HG02970 (cell line): ENCODE results near the gene ZCCHC7.

Source experiments
- ATAC-seq: cut with Tn5 transposase; IDR thresholded peaks from one replicate; pipeline ENCODE4 v1.9.1; 2021; ENCODE audit warnings: mild to moderate bottlenecking, moderate library complexity, moderate number of reproducible peaks; ENCODE audit not compliant: unreplicated experiment, low FRiP score

The ZCCHC7 gene

DNA sequence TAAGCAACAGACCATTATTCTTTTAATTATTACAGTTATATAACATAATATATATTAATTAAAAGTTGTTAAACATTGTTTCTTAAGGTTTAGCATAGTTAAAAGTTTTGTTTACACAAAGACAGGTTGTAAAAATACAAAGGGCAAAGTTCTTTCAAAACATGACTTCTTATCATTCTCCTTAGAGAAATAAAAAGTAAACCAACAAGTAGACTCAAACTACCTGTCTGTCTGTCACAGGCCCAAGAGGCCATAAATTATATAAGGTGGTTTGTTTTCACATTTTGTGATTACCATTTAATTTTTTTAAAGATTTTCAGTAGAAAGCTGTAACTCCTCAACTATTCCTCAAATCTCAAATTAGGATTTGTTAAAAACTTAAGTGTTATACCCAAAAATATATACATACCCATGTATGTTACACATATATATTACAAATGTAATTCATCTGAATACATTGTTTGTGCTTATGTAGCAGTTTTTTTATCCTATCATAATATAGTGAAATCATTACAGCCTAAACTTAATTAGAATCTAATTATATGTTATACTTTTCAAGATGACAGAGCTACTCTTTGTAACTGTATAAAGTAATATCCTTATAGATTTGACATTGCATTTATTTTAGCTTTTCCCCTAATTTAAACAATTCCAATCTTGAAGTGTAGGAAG lies 208.3 kb downstream of the ZCCHC7 start:
- ATAC-seq, result no peak

DNA sequence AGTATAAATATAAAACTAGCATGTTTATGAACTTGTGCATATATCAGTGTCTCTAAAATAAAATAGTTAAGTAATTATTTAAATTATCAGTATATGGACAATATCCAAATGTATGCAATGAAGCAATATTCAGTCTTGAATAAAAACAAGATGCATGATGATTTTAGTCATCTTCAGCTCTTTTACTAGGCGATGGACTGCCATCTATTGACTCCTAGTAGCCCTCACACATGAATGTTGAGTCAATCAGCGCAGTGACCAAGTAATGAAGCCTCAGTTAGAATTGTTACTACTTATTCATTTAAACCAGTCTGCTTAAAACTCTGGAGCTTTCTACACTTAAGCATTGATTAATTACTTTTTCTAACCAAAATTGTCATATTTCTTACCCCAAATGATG lies 209.2 kb downstream of the ZCCHC7 start:
- ATAC-seq, result no peak

DNA sequence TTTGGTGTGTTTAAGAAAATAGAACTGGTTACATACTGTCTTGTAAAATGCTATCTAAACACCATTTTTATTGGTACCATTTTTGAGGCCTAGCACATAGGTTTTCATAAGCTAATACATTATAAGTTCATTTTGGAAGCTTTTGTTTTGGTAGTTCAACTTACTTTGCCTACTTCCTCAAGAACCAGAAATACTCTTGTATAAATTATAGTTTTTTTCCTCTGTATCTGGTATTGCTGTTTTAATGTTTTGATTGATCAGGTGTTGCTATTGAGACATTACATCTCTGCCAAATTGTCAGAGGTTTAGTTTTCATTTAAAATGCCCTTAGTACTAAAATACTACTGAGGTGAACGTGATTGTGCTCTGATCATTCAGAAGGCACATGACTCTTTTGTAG lies 211.5 kb downstream of the ZCCHC7 start:
- no peak for ATAC-seq

DNA sequence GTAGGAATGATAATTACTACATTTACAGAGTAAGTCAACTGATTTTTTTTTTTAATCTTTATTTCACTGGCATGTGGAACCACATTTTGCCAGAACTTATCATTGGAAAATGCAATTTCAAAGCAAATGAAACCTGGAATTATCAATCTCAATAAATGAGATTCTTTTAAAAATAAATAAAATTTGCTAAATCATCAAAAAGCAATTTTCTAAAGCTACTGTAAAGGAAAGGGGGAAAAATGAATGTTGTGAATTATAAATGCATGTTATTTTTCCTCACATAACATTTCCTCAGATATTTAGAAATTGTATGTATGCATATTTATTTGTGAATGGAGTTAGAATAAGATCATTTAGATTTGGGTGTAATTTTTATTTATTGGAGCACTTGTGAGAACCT lies 212.2 kb downstream of the ZCCHC7 start:
- ATAC-seq, result no peak

DNA sequence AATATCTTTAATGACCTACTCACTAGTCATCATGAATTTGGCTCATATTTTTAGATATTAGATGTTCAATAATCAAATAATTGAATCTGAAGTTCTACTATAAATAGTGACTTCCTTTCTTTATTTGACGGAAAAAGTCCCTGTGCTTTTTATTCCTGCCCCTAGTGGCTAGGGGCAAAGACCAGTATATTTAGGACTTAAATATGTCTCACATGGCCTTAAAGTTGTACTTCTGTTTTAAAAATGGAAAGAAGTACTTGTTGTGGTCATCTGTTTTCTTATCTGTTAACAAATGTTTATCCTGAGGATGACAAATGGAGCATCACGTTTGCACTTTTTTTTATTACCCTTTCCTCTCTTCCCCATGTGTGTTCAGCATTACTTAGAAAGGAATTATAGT lies 212.9 kb downstream of the ZCCHC7 start:
- ATAC-seq, result no peak

DNA sequence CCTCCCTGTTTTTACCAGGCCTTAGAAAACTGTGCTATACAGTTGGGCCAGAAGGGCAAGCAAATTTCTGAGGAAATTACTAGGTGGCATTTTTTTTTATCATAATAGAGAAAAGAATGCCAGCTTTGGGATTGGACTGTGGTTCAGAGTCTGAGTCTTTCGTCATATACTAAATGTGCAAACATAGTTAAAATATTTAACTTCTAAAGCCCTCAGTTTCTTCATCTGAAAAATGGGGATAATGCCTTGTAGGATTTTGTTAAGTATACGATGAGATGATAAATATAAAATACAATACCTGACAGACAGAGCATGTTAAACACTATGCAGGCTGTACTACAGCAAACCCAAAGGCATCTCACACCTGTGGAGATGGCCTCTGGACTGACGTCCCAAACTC lies 214.9 kb downstream of the ZCCHC7 start:
- ATAC-seq, result no peak

DNA sequence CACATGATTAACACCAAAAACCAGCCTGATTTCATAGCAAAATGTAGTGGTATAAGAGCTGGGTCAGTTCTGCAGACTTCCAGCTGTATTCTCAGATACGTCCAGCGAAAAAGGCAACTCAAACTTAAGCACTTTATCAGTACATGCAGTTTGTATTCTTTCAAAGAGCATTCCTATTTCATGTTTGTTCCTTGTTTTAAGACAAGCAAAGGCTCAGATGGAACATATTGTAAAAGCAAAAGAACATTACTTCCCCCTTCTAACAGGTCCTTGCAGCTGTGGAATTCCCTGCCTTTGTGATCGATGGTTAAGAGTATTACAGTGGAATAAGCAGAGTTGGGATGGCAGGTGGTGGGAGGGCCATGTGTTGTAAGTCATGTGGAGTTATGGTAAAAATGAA lies 215.8 kb downstream of the ZCCHC7 start:
- no peak for ATAC-seq

DNA sequence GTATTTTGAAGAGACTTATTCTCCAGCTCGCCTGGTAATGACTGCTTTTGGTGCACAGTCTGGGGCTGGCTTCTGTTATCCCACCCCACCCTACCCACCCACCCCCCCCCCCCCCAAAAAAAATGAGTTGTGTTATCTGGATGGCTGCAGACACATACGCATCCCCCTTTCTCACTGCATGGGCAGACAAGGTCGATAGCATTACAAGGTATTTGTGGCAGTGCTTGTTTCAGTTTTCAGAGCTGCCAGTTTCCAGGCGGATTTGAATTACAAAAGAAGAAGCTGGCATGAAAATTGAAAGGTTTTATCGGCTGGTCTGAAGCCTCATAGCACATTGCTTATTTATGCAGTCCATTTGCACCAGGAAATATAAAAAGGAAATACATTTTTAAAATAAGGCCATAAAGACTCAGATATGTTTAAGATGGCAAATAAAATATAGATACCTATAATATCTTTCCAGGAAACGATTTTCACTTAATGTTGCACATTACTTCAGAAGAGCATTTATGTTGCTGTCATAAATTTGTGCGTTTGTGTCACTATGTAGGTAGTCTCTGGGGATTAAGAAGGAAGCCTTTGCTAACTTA lies 217.0 kb downstream of the ZCCHC7 start:
- no peak for ATAC-seq

DNA sequence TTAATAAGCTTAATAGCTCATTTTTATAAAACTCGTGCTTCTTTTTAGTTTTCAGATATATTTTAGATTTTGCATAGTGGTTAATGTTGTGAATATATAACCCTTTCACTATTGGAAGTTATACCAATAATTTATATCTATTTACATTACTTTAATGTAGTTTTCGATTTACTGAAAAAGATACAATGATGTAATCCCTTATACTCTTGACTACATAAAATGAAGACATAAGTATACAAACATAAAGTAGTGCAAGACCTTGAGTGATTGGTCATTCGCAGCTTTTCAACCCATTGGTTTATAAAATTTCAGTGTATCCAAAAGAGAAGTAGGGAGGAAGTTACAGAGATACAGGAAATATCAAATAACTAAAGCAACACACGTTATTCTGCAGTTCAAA lies 217.8 kb downstream of the ZCCHC7 start:
- ATAC-seq, result no peak

DNA sequence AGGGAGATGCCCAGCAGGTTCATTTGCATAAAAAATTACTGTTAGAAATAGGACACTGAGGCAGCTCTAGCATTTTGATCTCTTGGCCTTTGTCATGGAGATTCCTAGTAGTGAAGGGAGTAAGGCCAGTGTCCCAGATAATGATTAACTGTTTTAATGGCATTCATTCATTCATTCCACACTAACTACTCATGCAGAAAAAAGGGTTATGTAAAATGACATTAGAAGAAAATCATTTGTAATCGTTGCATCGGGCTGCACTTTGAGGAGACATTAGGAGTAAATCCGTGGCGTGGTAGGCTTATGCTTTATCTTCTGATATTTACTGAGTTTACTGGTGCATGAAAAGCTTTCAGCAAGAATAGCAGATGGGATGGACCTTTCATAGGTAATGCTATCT lies 219.5 kb downstream of the ZCCHC7 start:
- ATAC-seq, result no peak

DNA sequence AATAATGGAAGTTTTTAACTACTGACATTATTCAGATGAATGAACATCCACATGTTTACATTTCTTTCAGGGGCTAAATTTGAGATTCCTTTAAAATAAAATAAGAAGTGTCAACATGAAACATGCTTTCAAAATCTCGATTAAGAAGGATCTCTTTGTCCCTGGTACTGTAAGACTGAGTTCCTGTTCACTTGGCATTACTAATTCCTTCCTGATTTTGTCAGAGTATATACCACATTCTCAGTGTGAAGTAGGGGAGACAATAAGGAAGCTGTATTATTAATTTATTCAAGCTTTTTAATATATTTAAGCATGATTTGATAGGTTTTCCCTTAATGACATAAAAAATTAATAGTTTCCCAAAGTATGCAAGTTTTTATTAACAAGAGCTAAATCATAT lies 220.6 kb downstream of the ZCCHC7 start:
- ATAC-seq, result no peak

DNA sequence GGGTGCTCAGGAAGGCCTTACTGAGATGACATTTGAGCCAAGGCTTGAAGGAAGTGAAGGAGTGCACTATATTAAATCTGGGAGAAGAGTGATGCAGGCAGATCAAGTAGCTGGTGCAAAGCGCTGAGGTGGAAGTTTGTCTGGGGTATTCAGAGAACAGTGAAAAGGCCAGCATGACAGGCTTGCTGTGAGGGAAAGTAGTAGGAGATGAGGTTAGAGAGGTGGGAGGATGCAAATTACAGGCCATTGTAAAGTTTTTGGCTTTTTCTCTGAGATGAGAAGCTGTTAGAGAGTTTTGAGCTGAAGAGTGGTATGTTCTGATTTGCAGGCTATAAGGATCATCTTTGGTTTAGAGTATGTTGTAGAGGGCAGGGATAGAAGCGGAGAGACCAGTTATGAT lies 221.3 kb downstream of the ZCCHC7 start:
- no peak for ATAC-seq

DNA sequence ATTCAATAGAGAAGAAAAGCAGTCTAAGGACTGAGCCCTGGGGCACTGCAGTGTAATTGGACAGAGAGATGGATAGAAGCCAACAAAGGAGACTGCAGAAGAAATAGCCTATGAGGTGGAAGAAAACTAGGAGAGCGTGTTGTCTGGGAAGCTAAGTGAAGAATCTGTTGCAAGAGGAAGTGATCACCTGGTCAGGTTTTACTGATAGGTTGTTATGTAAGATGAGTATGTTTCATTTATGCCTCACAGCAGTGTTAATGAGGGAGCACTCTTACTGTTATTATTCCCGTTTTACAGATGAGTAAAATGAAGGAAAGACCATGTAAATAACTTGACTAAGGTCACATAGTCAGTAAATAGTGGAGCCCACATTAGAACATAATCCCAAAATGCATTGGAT lies 222.1 kb downstream of the ZCCHC7 start:
- no peak for ATAC-seq

DNA sequence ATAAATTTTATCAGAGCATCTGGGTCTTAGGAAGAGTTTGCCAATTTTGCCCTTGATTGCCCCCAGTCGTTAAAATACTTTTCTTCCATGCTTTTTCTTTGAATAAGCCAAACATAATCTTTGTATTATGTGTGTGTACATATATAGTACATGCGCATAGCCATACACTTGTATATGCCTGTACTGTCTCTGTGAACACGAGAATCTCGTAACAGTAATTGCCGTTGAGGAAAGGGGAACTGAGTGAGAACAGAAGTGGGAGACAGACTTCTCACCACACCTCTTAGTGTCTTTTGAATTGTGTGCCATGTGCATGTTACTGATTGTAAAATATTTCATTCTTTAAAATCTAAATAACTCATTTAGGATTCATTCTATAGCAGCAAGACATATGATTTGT lies 222.5 kb downstream of the ZCCHC7 start:
- ATAC-seq, result no peak

DNA sequence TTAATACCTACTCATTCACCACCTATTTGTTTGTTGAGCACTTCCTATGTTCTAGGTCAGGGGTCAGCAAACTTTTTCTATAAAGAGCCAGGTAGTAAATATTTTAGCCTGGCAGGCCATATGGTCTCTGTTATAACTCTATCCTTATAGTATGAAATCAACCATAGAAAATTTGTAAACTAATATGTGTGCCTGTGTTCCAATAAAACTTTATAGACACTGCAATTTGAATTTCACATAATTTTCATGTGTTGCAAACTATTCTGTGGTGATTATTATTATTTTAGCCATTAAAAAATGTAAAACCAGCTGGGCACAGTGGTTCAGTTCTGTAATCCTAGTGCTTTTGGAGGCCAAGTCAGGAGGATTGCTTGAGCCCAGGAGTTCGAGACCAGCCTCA lies 223.3 kb downstream of the ZCCHC7 start:
- no peak for ATAC-seq

DNA sequence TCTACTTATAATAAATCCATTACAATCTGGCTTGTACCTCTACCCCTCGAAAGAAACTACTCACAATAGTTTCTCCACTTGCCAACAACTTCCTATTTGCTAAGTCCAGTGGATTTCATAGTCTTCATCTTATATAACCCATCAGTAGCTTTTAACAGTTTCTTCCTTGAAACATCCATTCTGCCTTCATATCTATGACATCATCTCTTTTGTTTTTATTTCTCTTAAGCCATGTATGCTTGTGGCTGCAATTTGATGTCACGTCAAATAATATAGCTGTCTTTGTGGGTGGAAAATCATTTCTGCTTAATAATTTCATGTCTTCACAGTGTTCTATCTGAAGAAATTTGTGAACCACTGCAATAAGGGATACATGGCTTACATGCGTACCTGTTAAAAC lies 224.7 kb downstream of the ZCCHC7 start:
- ATAC-seq, result no peak

DNA sequence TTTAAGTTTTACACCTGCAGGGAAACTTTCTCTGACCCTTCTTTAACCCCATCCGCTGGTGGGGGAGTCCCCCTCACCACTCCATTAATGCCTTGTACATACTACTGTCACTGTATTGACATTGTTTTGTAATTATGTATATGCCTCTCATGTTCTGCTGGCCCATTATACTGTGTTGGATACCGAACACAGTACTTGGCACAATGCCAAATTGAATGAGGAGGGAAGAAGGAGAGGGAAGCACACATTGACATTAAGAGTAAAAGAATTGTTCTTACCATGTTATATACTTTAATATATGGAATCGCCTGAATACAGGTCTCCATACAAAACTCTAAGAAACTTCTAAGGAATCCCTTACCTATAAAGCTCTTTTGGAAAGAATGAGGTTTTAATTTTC lies 228.5 kb downstream of the ZCCHC7 start:
- no peak for ATAC-seq

DNA sequence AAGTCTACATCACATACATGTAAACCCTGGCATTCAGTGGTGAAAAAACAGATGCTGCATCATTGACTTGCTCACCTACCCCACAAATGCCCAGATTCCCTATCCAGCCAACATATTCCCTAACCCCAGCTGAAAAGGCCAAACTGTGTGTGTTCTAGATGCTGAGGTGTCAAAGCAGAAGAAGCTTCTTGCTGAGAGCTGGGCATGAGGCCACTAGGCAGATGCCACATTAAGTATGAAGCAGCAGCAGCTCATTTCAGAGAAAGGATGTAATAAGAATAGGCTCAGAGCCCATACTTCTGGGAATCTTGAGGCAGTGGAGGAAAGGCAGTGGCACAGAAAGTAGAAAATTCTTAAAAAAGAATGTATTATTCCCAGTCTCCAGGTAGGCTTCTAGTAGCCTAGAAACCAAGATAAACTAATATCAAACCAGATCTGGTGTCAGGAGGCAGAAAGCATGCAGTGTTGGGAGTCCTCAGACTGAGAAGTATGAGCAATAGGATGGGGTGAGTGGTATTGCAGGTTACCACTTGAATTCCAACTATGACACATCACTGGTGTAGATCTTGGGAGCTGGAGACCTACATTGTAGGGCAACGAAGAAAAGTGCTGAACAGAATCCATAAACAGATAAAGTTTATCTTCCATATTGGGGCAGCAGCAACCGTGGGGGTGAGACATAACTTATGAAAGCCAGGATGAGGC lies 230.3 kb downstream of the ZCCHC7 start:
- ATAC-seq, result no peak

DNA sequence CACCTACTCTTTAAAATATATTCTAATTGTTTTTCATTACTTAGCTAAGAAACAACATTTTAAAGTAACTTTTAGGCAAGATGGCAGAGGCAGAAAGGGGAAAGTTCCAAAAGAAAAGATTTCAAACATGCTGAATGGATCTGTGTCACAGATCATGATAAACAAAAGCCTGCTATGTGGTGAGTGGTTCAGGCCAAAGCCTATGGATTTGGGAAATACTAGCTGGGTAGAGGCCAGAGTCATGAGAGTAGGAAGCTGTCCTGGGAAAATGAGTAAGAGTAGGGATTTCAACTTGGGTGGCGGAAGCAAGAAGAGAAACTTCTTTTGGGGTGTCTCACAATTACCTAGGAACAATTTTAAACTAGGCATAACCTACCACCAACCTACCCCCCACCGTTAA lies 233.4 kb downstream of the ZCCHC7 start:
- ATAC-seq, result no peak

DNA sequence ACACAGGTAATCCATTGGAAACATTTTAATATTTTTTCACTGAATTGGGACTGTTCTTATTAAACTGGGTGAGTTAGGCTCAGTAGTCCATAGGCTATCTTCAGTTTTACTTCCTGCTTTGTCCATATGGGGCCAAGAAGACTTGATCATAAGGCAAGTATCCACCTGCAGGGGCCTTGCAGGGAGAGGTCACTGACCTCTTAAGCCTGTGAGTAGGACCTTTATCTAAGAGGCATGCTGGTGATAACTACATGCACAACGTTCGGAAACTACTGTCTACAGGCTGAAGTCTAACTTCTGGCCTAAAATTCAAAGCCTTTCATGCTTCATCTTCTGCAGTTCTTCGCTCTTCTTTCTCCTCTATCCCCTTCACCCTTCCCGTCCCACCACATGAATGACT lies 242.1 kb downstream of the ZCCHC7 start:
- ATAC-seq, result no peak

DNA sequence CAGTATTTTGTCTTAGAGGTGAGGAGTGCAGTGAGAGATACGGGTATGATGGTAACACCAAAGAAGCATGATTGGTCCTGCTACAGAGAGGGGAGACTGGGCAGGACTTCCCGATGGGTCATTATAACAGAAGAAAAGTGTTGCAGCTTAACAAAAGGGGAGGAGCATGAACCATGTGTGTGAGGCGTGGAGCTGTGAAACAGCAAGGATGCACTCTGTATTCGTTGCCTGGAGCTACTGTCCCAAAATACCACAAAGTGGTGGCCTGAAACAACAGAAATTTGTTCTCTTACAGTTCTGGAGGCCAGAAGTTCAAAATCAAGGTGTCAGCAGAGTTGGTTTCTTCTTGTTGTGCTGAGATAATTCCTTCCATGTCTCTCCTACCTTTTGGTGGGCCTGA lies 242.8 kb downstream of the ZCCHC7 start:
- no peak for ATAC-seq

DNA sequence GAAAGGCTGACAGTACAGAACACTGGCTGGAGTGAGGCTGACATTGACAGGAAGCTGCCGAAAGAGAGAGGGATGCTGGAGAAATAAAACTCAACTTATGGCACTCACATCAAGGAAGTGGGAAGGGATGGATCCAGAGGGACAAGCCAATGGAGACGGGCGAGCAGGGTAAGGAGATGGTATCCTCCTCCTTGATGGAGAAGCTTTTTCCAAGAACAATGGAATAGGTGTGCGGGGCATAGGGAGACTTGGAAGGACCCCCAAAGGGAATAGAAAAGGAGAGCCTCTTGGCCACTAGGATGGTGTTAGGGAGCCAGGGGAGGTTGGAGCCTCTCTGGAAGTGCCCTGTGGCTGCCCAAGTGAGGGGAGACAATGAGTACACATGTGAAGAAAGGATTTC lies 243.8 kb downstream of the ZCCHC7 start:
- no peak for ATAC-seq
